ENCODE data around the gene FFAR1.

GRCh38 chr19:35340431-35340830 is 7.3 kb upstream of the FFAR1 start:
- TF ChIP-seq CTCF (optimal IDR thresholded peaks at IDR 0.05 in 1 of 3, IDR thresholded peaks at IDR 0.05 in 1 of 3, conservative IDR thresholded peaks at IDR 0.05 in 1 of 3; ENCODE audit: extremely low read depth in 1 of 3, insufficient read depth in 2 of 3, low read length in 3 of 3): no peak
- TF ChIP-seq EZH2 (IDR thresholded peaks at IDR 0.05; ENCODE audit: low read length): no peak

Data from keratinocyte (primary cell).